Breast epithelium (tissue), 4 donors: ENCODE results near the gene KIFAP3. TPM values are rescaled to one million over a fixed set of nuclear protein-coding genes. Genes with fewer than 3 reads are reported as not detected.
"Not testable (repeated sequence)": the region's sequence is repeated elsewhere in the genome, so short reads cannot be mapped to it uniquely, and the experiment has no call there.

ENCODE experiments used
- DNase-seq, 2 donors: peaks; one replicate each; pipeline ENCODE4 v3.0.0-alpha.2; 2019; ENCODE audit warnings: low spot score in 2 of 2
- H3K27ac ChIP-seq, 2 donors: fragments of 200-600 bp; sonication (generic) in 1 of 2; one replicate each; pipeline ENCODE4 v1.5.1; 2016 to 2019; ENCODE audit warnings: mild to moderate bottlenecking in 1 of 2
- H3K27me3 ChIP-seq, 2 donors: fragments of 200-600 bp; sonication (generic) in 1 of 2; one replicate each; pipeline versions ENCODE4 v1.5.1 to v1.6.0; 2017 to 2019; ENCODE audit warnings: control low read depth in 1 of 2, mild to moderate bottlenecking in 1 of 2
- H3K36me3 ChIP-seq: fragments of 200-600 bp; one replicate; pipeline ENCODE4 v1.5.1; 2019
- H3K4me1 ChIP-seq, 2 donors: fragments of 200-600 bp; sonication (generic); one replicate each; pipeline ENCODE4 v1.5.1; 2016 to 2019; ENCODE audit warnings: control low read depth in 1 of 2
- H3K4me3 ChIP-seq, 3 donors: fragments of 200-600 bp; sonication (generic); 1 replicate in 2 of 3; 2 replicates in 1 of 3; pipeline ENCODE4 v1.5.1; 2016 to 2019; ENCODE audit warnings: mild to moderate bottlenecking in 3 of 3, moderate library complexity in 2 of 3
- H3K9me3 ChIP-seq, 2 donors: fragments of 200-600 bp; sonication (generic) in 1 of 2; one replicate each; pipeline ENCODE4 v1.5.1; 2016 to 2019; ENCODE audit warnings: control low read depth in 1 of 2
- POLR2A ChIP-seq: fragments of 450-650 bp; IDR thresholded peaks from one replicate; pipeline ENCODE4 v1.6.1; 2016; ENCODE audit warnings: antibody characterized with exemption, mild to moderate bottlenecking, moderate library complexity
- POLR2AphosphoS5 ChIP-seq, 3 donors: sonication (generic); formaldehyde crosslinking; IDR thresholded peaks; one replicate each; pipeline ENCODE4 v1.6.1; 2017; ENCODE audit warnings: antibody characterized with exemption in 3 of 3
- intact Hi-C: fragments of 100-400 bp; cut with DNase I; formaldehyde crosslinking; loops from one replicate; pipeline ENCODE4 v1.15.1; 2023; ENCODE audit warnings: low total_unique reads
- total RNA-seq, 3 donors: library from RNA; depleted of rRNA; stranded (reverse); fragments of >200 nt; gene quantifications; one replicate each; pipeline ENCODE4 v1.1.0, GENCODE V29; 2016
- TF ChIP-seq, protein P1 (sequence below), 3 donors: fragments of 450-650 bp; IDR thresholded peaks; one replicate each; pipeline ENCODE4 v1.5.1; 2016 to 2017; ENCODE audit warnings: antibody characterized with exemption in 3 of 3, mild to moderate bottlenecking in 3 of 3, moderate library complexity in 3 of 3

The KIFAP3 gene
- total RNA-seq, 3 donors from 2014 or later: 29.0 to 41.1 (median 37.7) TPM

- no peak overlapping the region for H3K27ac ChIP-seq
- no peaks in the 10 kb centered on the region for H3K4me1 ChIP-seq
- DNase-seq: no peak
- intact Hi-C loops: no loop called here
- H3K27me3 ChIP-seq: no peaks in the 10 kb centered on the region
- no peaks in the 10 kb centered on the region for H3K36me3 ChIP-seq
- H3K9me3 ChIP-seq: no peaks in the 10 kb centered on the region
- TF ChIP-seq POLR2A (no peak), POLR2AphosphoS5 (IDR thresholded peaks at IDR 0.05) (no peak)
- TF ChIP-seq, protein P1, sequence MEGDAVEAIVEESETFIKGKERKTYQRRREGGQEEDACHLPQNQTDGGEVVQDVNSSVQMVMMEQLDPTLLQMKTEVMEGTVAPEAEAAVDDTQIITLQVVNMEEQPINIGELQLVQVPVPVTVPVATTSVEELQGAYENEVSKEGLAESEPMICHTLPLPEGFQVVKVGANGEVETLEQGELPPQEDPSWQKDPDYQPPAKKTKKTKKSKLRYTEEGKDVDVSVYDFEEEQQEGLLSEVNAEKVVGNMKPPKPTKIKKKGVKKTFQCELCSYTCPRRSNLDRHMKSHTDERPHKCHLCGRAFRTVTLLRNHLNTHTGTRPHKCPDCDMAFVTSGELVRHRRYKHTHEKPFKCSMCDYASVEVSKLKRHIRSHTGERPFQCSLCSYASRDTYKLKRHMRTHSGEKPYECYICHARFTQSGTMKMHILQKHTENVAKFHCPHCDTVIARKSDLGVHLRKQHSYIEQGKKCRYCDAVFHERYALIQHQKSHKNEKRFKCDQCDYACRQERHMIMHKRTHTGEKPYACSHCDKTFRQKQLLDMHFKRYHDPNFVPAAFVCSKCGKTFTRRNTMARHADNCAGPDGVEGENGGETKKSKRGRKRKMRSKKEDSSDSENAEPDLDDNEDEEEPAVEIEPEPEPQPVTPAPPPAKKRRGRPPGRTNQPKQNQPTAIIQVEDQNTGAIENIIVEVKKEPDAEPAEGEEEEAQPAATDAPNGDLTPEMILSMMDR (IDR thresholded peaks at IDR 0.05): no peak
- no peak overlapping the region for H3K4me3 ChIP-seq
Observed at GRCh38 chr1:170071378-170071777, 3.1 kb downstream of the KIFAP3 start.

DNA sequence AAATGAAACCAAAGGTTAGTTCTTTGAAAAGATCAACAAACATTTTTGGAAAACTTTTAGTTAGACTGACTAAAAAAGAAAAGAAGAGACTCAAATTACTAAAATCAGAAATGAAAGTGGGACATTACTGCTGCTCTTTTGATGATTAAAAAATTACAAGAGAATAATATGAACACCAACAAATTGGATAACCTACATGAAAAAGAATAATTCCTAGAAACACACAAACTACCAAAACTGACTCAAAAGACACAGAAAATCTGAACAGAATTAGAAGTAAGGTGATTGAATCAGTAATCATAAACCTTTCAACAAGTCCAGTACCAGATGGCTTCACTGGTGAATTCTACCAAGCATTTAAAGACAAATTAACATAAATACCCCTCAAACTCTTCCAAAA lies 5.6 kb downstream of the KIFAP3 start:
- Histone ChIP-seq H3K36me3 (no peaks in the 10 kb centered on the region), H3K27me3 (no peaks in the 10 kb centered on the region), H3K27ac (no peak overlapping the region), H3K4me1 (no peaks in the 10 kb centered on the region), H3K9me3 (no peaks in the 10 kb centered on the region), H3K4me3 (no peak overlapping the region)
- intact Hi-C loops: loop anchor here (2.0 kb wide), 1 partner anchor 14 kb away; no protein-coding TSS in a partner anchor
- no peak for TF ChIP-seq POLR2A
- no peak for TF ChIP-seq POLR2AphosphoS5 (IDR thresholded peaks at IDR 0.05)
- TF ChIP-seq, protein P1 (IDR thresholded peaks at IDR 0.05): no peak
- DNase-seq: no peak

GRCh38 chr1:170067253-170067819 lies 7.2 kb downstream of the KIFAP3 start:
- no peak for DNase-seq
- Histone ChIP-seq H3K9me3 (no peaks in the 10 kb centered on the region), H3K27me3 (no peaks in the 10 kb centered on the region), H3K27ac (no peak overlapping the region), H3K4me1 (no peaks in the 10 kb centered on the region), H3K36me3 (no peaks in the 10 kb centered on the region), H3K4me3 (no peak overlapping the region)
- TF ChIP-seq POLR2AphosphoS5 (IDR thresholded peaks at IDR 0.05) (no peak), POLR2A (no peak)
- TF ChIP-seq, protein P1 (IDR thresholded peaks at IDR 0.05): no peak
- intact Hi-C loops: no loop called here

DNA sequence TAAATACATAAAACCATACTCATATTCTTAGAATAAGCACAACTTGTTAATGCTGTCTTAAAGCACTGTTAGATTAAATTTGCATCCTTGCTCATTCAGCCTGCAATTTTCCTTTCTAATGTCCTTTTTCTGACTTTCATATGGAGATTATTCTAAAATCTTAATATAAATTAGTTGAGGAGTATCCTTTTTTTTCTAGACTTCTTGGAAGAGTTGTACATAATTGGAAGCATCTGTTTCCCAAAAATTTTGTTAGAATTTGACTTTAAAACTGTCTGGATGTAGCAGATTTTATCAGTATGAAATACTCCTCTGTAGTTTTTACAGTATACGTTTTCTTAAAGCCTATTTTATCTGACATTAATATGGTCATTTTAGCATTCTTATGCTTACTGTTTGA lies 9.7 kb downstream of the KIFAP3 start:
- no peak for DNase-seq
- H3K27me3 ChIP-seq: no peaks in the 10 kb centered on the region
- no peak for TF ChIP-seq POLR2AphosphoS5 (IDR thresholded peaks at IDR 0.05)
- TF ChIP-seq, protein P1 (IDR thresholded peaks at IDR 0.05): no peak
- TF ChIP-seq POLR2A: no peak
- no peaks in the 10 kb centered on the region for H3K36me3 ChIP-seq
- no peak overlapping the region for H3K4me3 ChIP-seq
- H3K27ac ChIP-seq: no peak overlapping the region
- intact Hi-C loops: no loop called here
- H3K4me1 ChIP-seq: no peaks in the 10 kb centered on the region
- no peaks in the 10 kb centered on the region for H3K9me3 ChIP-seq

GRCh38 chr1:170063109-170063826 lies 11.2 kb downstream of the KIFAP3 start:
- TF ChIP-seq, protein P1 (IDR thresholded peaks at IDR 0.05): no peak
- TF ChIP-seq POLR2AphosphoS5 (IDR thresholded peaks at IDR 0.05) (no peak), POLR2A (no peak)
- DNase-seq: no peak
- Histone ChIP-seq H3K36me3 (no peaks in the 10 kb centered on the region), H3K4me1 (no peaks in the 10 kb centered on the region), H3K9me3 (no peaks in the 10 kb centered on the region), H3K27me3 (no peaks in the 10 kb centered on the region), H3K4me3 (no peak overlapping the region), H3K27ac (no peak overlapping the region)
- intact Hi-C loops: no loop called here

DNA sequence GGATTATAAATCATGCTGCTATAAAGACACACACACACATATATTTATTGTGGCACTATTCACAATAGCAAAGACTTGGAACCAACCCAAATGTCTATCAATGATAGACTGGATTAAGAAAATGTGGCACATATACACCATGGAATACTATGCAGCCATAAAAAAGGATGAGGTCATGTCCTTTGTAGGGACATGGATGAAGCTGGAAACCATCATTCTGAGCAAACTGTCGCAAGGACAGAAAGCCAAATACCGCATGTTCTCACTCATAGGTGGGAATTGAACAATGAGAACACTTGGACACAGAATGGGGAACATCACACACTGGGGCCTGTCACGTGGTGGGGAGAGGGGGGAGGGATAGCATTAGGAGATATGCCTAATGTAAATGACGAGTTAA lies 12.8 kb downstream of the KIFAP3 start:
- H3K9me3 ChIP-seq, H3K36me3 ChIP-seq, H3K27me3 ChIP-seq, intact Hi-C loops, H3K27ac ChIP-seq, H3K4me3 ChIP-seq, DNase-seq, H3K4me1 ChIP-seq: not testable (repeated sequence)

- H3K9me3 ChIP-seq, H3K4me3 ChIP-seq, H3K36me3 ChIP-seq, H3K27ac ChIP-seq, H3K4me1 ChIP-seq, H3K27me3 ChIP-seq, DNase-seq, intact Hi-C loops: not testable (repeated sequence)
Observed at GRCh38 chr1:170060015-170060520, 14.4 kb downstream of the KIFAP3 start.
